H9 (cell line): ENCODE measurements around the gene KRT6B. TPM values are rescaled to one million over a fixed set of nuclear protein-coding genes. Genes with fewer than 3 reads are reported as not detected.

Experiments used
- DNase-seq: peaks from one replicate; pipeline ENCODE4 v3.0.0-alpha.2; 2017
- H2AFZ ChIP-seq: one replicate; pipeline ENCODE4 v1.6.1; 2013; ENCODE audit warnings: mild to moderate bottlenecking, low read length, control low read depth, moderate library complexity
- H2AK5ac ChIP-seq: 2 replicates; pipeline ENCODE4 v1.6.1; 2013; ENCODE audit warnings: low read length, control low read depth, mixed read lengths; ENCODE audit not compliant: insufficient read length
- H2BK120ac ChIP-seq: one replicate; pipeline ENCODE4 v1.6.1; 2013; ENCODE audit warnings: low read depth, mild to moderate bottlenecking, low read length, control low read depth, inconsistent platforms; ENCODE audit not compliant: poor library complexity, severe bottlenecking
- H2BK12ac ChIP-seq: 2 replicates; pipeline ENCODE4 v1.6.1; 2013; ENCODE audit warnings: low read length, control low read depth, mixed read lengths, low read depth; ENCODE audit not compliant: insufficient read length
- H2BK15ac ChIP-seq: 2 replicates; pipeline ENCODE4 v1.6.1; 2013; ENCODE audit warnings: low read depth, low read length, control low read depth
- H2BK20ac ChIP-seq: one replicate; pipeline ENCODE4 v1.6.1; 2013; ENCODE audit warnings: low read depth, mild to moderate bottlenecking, low read length, control low read depth, inconsistent platforms; ENCODE audit not compliant: poor library complexity, severe bottlenecking
- H2BK5ac ChIP-seq: 2 replicates; pipeline ENCODE4 v1.6.1; 2013; ENCODE audit warnings: low read length, control low read depth, mixed read lengths; ENCODE audit not compliant: insufficient read length
- H3K14ac ChIP-seq: 2 replicates; pipeline ENCODE4 v1.6.1; 2013; ENCODE audit warnings: low read length, control low read depth; ENCODE audit not compliant: insufficient read depth
- H3K18ac ChIP-seq: 2 replicates; pipeline ENCODE4 v1.6.1; 2013; ENCODE audit warnings: low read depth, mild to moderate bottlenecking, mixed read lengths, low read length, control low read depth; ENCODE audit not compliant: insufficient read length
- H3K23ac ChIP-seq: 2 replicates; pipeline ENCODE4 v1.6.1; 2013; ENCODE audit warnings: low read length, control low read depth, mixed read lengths, low read depth; ENCODE audit not compliant: insufficient read length
- H3K23me2 ChIP-seq: 2 replicates; pipeline ENCODE4 v1.6.1; 2013; ENCODE audit warnings: low read depth, mild to moderate bottlenecking, mixed read lengths, low read length, control low read depth; ENCODE audit not compliant: insufficient read length, poor library complexity, severe bottlenecking
- H3K27ac ChIP-seq: 2 replicates; pipeline ENCODE4 v1.5.1; 2013; ENCODE audit warnings: low read length, control low read depth, mixed read lengths, low read depth; ENCODE audit not compliant: insufficient read length
- H3K27me3 ChIP-seq: 2 replicates; pipeline ENCODE4 v1.6.1; 2013; ENCODE audit warnings: low read length, control low read depth, inconsistent platforms; ENCODE audit not compliant: insufficient read depth
- H3K4ac ChIP-seq: 2 replicates; pipeline ENCODE4 v1.6.1; 2013; ENCODE audit warnings: low read depth, mild to moderate bottlenecking, control low read depth, inconsistent platforms, low read length, moderate library complexity
- H3K4me1 ChIP-seq: 2 replicates; pipeline ENCODE4 v1.6.1; 2013; ENCODE audit warnings: low read length, control low read depth, inconsistent platforms; ENCODE audit not compliant: insufficient read depth
- H3K4me2 ChIP-seq: 2 replicates; pipeline ENCODE4 v1.6.1; 2013; ENCODE audit warnings: low read length, control low read depth, mixed read lengths; ENCODE audit not compliant: insufficient read length, insufficient read depth
- H3K56ac ChIP-seq: 2 replicates; pipeline ENCODE4 v1.6.1; 2013; ENCODE audit warnings: low read depth, mild to moderate bottlenecking, mixed read lengths, low read length, control low read depth; ENCODE audit not compliant: insufficient read length
- H3K79me1 ChIP-seq: 2 replicates; pipeline ENCODE4 v1.6.1; 2013; ENCODE audit warnings: low read depth, mild to moderate bottlenecking, moderate library complexity, low read length, control low read depth, inconsistent platforms; ENCODE audit not compliant: insufficient read depth, poor library complexity, severe bottlenecking
- H3K79me2 ChIP-seq: 2 replicates; pipeline ENCODE4 v1.6.1; 2013; ENCODE audit warnings: low read length, control low read depth, inconsistent platforms; ENCODE audit not compliant: insufficient read depth
- H3K9ac ChIP-seq: 2 replicates; pipeline ENCODE4 v1.6.1; 2013; ENCODE audit warnings: low read length, control low read depth, mixed read lengths; ENCODE audit not compliant: insufficient read length; ENCODE audit errors: extremely low read depth
- H3K9me3 ChIP-seq: one replicate; pipeline ENCODE4 v1.6.1; 2013; ENCODE audit warnings: low read depth, low read length, inconsistent platforms; ENCODE audit not compliant: control insufficient read depth
- H3T11ph ChIP-seq: one replicate; pipeline ENCODE4 v1.6.1; 2013; ENCODE audit warnings: mild to moderate bottlenecking, low read length, control low read depth, inconsistent platforms
- H4K20me1 ChIP-seq: one replicate; pipeline ENCODE4 v1.6.1; 2013; ENCODE audit not compliant: control insufficient read depth, insufficient read length, insufficient read depth
- H4K5ac ChIP-seq: 2 replicates; pipeline ENCODE4 v1.6.1; 2013; ENCODE audit warnings: low read depth, mild to moderate bottlenecking, mixed read lengths, low read length, control low read depth; ENCODE audit not compliant: insufficient read length
- H4K8ac ChIP-seq: replicated peaks from 2 replicates; pipeline ENCODE4 v1.6.1; 2013; ENCODE audit warnings: low read length, control low read depth, mixed read lengths, low read depth; ENCODE audit not compliant: insufficient read length
- H4K91ac ChIP-seq: 2 replicates; pipeline ENCODE4 v1.6.1; 2013; ENCODE audit warnings: low read depth, mild to moderate bottlenecking, moderate library complexity, mixed read lengths, low read length, control low read depth; ENCODE audit not compliant: insufficient read length
- H3K27ac Mint-ChIP-seq, 3 experiments: 2 replicates in 2 of 3; 3 replicates in 1 of 3; pipeline ENCODE4 v1.8.0; 2020 to 2021; ENCODE audit warnings: mixed read lengths in 3 of 3, mild to moderate bottlenecking in 1 of 3, moderate library complexity in 1 of 3
- H3K27me3 Mint-ChIP-seq: 2 replicates; pipeline ENCODE4 v1.8.0; 2021; ENCODE audit warnings: low read depth, mild to moderate bottlenecking, moderate library complexity, mixed read lengths
- H3K36me3 Mint-ChIP-seq, 3 experiments: 2 replicates in 2 of 3; 3 replicates in 1 of 3; pipeline ENCODE4 v1.8.0; 2020 to 2021; ENCODE audit warnings: low read depth in 3 of 3, mixed read lengths in 3 of 3; ENCODE audit not compliant: insufficient read depth in 1 of 3
- H3K4me1 Mint-ChIP-seq, 2 experiments: 2 replicates each; pipeline ENCODE4 v1.8.0; 2020; ENCODE audit warnings: mixed read lengths in 2 of 2
- H3K4me3 Mint-ChIP-seq, 2 experiments: 2 replicates in 1 of 2; 3 replicates in 1 of 2; pipeline ENCODE4 v1.8.0; 2020 to 2021; ENCODE audit warnings: mild to moderate bottlenecking in 2 of 2, mixed read lengths in 2 of 2, moderate library complexity in 1 of 2
- H3K9me3 Mint-ChIP-seq, 2 experiments: 2 replicates in 1 of 2; 3 replicates in 1 of 2; pipeline ENCODE4 v1.8.0; 2020; ENCODE audit warnings: mild to moderate bottlenecking in 2 of 2, mixed read lengths in 2 of 2, moderate library complexity in 1 of 2
- WGBS: extraction: QIAGEN DNeasy Blood & Tissue Kit; methylation state at CpG from one replicate; pipeline ENCODE4 v1.1.7; 2013; ENCODE audit warnings: missing lambda C conversion rate, low lambda C conversion rate, mixed read lengths; ENCODE audit not compliant: insufficient read length; ENCODE audit errors: extremely low coverage; 5-methylcytosine and 5-hydroxymethylcytosine counted together
- total RNA-seq: library from RNA; stranded (reverse); gene quantifications from 2 replicates; pipeline ENCODE4 v1.2.1, GENCODE V29; 2021
- TF ChIP-seq, protein P1 (sequence below): fragments of 200-600 bp; sonication (generic); conservative IDR thresholded peaks from 3 replicates; pipeline ENCODE4 v1.8.0; 2021; ENCODE audit warnings: antibody characterized with exemption, mild to moderate bottlenecking

KRT6B gene
- total RNA-seq, 1 experiment from 2014 or later = not detected

DNA sequence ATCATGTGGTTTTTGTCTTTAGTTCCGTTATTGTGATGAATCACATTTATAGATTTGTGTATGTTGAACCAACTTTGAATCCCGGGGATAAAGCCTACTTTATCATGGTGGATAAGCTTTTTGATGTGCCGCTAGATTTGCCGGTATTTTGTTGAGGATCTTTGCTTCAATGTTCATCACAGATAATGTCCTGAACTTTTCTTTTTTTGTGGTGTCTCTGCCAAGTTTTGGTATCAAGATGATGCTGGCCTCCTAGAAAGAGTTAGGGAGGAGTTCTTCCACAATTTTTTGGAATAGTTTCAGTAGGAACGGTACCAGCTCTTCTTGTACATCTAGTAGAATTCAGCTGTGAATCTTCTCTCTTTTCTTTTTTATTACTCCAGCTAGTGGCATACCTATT is 6.9 kb upstream of the KRT6B start:
- Histone ChIP-seq H2AFZ (no peak overlapping the region), H3K14ac (no peak overlapping the region), H3K23ac (no peak overlapping the region), H2BK12ac (no peak overlapping the region), H3K9me3 (no peaks in the 10 kb centered on the region), H3K79me2 (no peaks in the 10 kb centered on the region), H3K4ac (no peak overlapping the region), H3K56ac (no peak overlapping the region), H2BK15ac (no peak overlapping the region), H3T11ph (no peak overlapping the region), H2BK5ac (no peak overlapping the region), H2AK5ac (no peak overlapping the region), H3K4me1 (no peaks in the 10 kb centered on the region), H4K20me1 (no peaks in the 10 kb centered on the region), H3K79me1 (no peaks in the 10 kb centered on the region), H4K8ac (no peak overlapping the region), H3K18ac (no peak overlapping the region), H4K91ac (no peak overlapping the region), H3K27me3 (no peaks in the 10 kb centered on the region), H3K9ac (no peak overlapping the region), H3K23me2 (no peaks in the 10 kb centered on the region), H4K5ac (no peak overlapping the region), H2BK20ac (no peak overlapping the region), H2BK120ac (no peak overlapping the region), H3K4me2 (no peak overlapping the region), H3K27ac (no peak overlapping the region)
- H3K4me1 Mint-ChIP-seq = peaks cover 14% of the 10 kb centered on the region in 2 experiments
- no peaks in the 10 kb centered on the region; a peak in 1 of 5 replicates for H3K9me3 Mint-ChIP-seq
- whole genome bisulfite sequencing = no CpG with 5 or more reads among the region's 5 CpGs
- no peak overlapping the region for H3K4me3 Mint-ChIP-seq
- H3K27me3 Mint-ChIP-seq = peaks cover 2% of the 10 kb centered on the region
- H3K36me3 Mint-ChIP-seq = no peaks in the 10 kb centered on the region
- DNase-seq = no peak
- no peak overlapping the region for H3K27ac Mint-ChIP-seq
- TF ChIP-seq, protein P1, sequence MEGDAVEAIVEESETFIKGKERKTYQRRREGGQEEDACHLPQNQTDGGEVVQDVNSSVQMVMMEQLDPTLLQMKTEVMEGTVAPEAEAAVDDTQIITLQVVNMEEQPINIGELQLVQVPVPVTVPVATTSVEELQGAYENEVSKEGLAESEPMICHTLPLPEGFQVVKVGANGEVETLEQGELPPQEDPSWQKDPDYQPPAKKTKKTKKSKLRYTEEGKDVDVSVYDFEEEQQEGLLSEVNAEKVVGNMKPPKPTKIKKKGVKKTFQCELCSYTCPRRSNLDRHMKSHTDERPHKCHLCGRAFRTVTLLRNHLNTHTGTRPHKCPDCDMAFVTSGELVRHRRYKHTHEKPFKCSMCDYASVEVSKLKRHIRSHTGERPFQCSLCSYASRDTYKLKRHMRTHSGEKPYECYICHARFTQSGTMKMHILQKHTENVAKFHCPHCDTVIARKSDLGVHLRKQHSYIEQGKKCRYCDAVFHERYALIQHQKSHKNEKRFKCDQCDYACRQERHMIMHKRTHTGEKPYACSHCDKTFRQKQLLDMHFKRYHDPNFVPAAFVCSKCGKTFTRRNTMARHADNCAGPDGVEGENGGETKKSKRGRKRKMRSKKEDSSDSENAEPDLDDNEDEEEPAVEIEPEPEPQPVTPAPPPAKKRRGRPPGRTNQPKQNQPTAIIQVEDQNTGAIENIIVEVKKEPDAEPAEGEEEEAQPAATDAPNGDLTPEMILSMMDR = no peak
